Adipose tissue (tissue), 3 donors: ENCODE results near the gene OR13C5. TPM values are rescaled to one million over a fixed set of nuclear protein-coding genes. Genes with fewer than 3 reads are reported as not detected.

Experiments used
- H3K27ac ChIP-seq: one replicate; pipeline ENCODE4 v1.5.1; 2013; ENCODE audit warnings: low read depth, low read length
- WGBS, 3 donors: extraction: QIAGEN DNeasy Blood & Tissue Kit; methylation state at CpG; one replicate each; pipeline ENCODE4 v1.1.7; 2013; 5-methylcytosine and 5-hydroxymethylcytosine counted together
- polyA plus RNA-seq, 3 donors: library from polyadenylated mRNA; stranded (reverse); fragments of 200-250 nt; gene quantifications; one replicate each; pipeline ENCODE4 v1.2.3, GENCODE V29; 2013
- donor health status: healthy with polysubstance abuse.
- donor health status: Bipolar disorder and iron deficiency.
- donor health status: healthy.

OR13C5 gene
- polyA plus RNA-seq, 3 donors = not detected

DNA sequence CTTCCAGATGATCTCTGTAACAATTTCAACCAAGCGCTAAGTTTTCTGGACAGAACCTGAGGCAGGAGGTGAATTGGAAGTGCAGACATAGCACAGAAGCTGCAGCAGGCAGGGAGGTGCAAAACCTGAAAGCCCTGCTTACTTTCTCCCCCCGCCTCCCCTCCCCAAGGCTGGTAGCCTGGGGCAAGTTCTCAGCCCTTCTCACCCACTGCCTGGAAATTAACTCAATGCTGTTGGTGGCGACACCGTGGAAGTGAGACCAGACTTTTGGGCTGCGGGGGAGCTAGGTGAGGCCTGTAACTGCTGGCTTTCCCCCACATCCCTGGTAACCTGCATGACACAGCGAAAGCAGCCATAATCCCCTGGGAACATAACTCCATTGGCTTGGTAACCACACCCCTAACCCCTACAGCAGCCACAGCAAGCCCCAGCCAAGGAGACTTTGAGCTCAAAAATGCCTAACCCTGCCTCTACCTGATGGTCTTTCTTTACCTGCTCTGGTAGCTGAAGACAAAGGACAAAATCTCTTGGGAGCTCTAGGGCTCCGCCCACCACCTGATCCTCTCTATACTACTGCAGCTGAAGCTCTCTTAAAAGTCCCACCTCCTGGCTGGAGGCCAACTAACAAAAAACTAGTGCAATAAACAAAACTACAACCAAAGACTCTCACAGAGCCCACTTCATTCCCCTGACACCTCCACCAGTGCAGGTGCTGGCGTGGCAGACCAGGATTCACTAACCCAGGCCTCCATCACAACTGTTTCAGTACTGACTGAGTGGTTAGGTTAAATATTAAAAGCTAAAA, 42.2 kb downstream of the OR13C5 start:
- H3K27ac ChIP-seq = no peak overlapping the region
- 84 to 89% (median 84%) methylated on average over 8 of the region's 8 CpGs for WGBS, 3 donors

GRCh38 chr9:104555521-104555920, 43.7 kb downstream of the OR13C5 start:
- no peak overlapping the region for H3K27ac ChIP-seq
- WGBS, 3 donors = 93 to 100% (median 97%) methylated on average over 1 of the region's 1 CpG

DNA sequence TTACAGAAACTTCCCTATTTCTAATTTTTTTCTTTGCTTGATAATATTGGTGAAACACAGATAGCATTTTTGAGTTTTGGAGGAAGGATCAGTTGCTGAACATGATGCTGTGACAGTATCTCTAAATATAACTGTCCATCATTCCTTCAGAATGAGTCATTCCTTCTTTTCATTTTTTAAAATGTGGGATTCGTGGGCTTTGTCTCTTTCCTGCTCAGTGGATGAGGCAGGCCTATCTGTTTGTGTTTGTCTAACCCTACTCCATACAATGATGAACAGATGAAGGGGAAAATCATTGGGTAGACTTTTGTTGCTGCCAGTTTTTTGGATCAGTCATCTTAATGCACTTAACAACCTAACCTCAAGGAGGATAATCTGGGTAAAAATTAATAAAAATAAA, 46.0 kb downstream of the OR13C5 start:
- 26 to 43% (median 26%) methylated on average over 1 of the region's 1 CpG for WGBS, 3 donors
- no peak overlapping the region for H3K27ac ChIP-seq

Other genes with a start within 250 kb of the OR13C5 start
- gene OR13F1, start 95.2 kb downstream of the OR13C5 start, polyA plus RNA-seq = not detected
- not detected for gene OR13C4, start 72.2 kb downstream of the OR13C5 start, polyA plus RNA-seq
- gene OR13C3, start 62.6 kb downstream of the OR13C5 start, polyA plus RNA-seq = not detected
- gene OR13C8, start 30.2 kb downstream of the OR13C5 start, polyA plus RNA-seq = not detected
- not detected for gene OR13C2, start 6.2 kb upstream of the OR13C5 start, polyA plus RNA-seq
- not detected for gene OR13C9, start 18.8 kb upstream of the OR13C5 start, polyA plus RNA-seq
- gene OR13D1, start 95.1 kb upstream of the OR13C5 start, polyA plus RNA-seq = not detected
- 10 to 100 TPM; 11.1 to 35.4 (median 27.2) TPM for gene NIPSNAP3A, start 148.3 kb upstream of the OR13C5 start, polyA plus RNA-seq
- 10 to 100 TPM in 1 of 3 donors, 1 to 10 TPM in 2; 2.2 to 12.8 (median 5.1) TPM for gene NIPSNAP3B, start 164.7 kb upstream of the OR13C5 start, polyA plus RNA-seq